Gastrocnemius medialis (tissue), 4 donors: ENCODE data around the gene BOD1L1. TPM values are rescaled to one million over a fixed set of nuclear protein-coding genes. Genes with fewer than 3 reads are reported as not detected.

Source experiments
- ATAC-seq, 2 donors: fragments of 150-250 bp; one replicate each; pipeline ENCODE4 v1.9.1; 2016
- DNase-seq, 2 donors: peaks; one replicate each; pipeline ENCODE4 v3.0.0-alpha.2; 2019
- H3K27ac ChIP-seq, 4 donors: fragments of 200-600 bp; sonication (generic); 1 replicate in 1 of 4; 2 replicates in 3 of 4; pipeline ENCODE4 v1.5.1; 2016 to 2018; ENCODE audit warnings: mild to moderate bottlenecking in 2 of 4, moderate library complexity in 1 of 4
- H3K27me3 ChIP-seq, 3 donors: fragments of 200-600 bp; sonication (generic) in 2 of 3; 1 replicate in 1 of 3; 2 replicates in 2 of 3; pipeline versions ENCODE4 v1.5.1 to v1.6.0; 2016 to 2019; ENCODE audit warnings: mild to moderate bottlenecking in 1 of 3, moderate library complexity in 1 of 3
- H3K36me3 ChIP-seq, 2 donors: fragments of 200-600 bp; sonication (generic) in 1 of 2; one replicate each; pipeline ENCODE4 v1.5.1; 2017 to 2018
- H3K4me1 ChIP-seq, 2 donors: fragments of 200-600 bp; sonication (generic) in 1 of 2; one replicate each; pipeline ENCODE4 v1.5.1; 2016 to 2017; ENCODE audit warnings: mild to moderate bottlenecking in 2 of 2
- H3K4me3 ChIP-seq, 4 donors: fragments of 200-600 bp; sonication (generic) in 3 of 4; 1 replicate in 1 of 4; 2 replicates in 3 of 4; pipeline ENCODE4 v1.5.1; 2016 to 2019; ENCODE audit warnings: mild to moderate bottlenecking in 2 of 4
- H3K9me3 ChIP-seq, 3 donors: fragments of 200-600 bp; sonication (generic) in 2 of 3; 1 replicate in 1 of 3; 2 replicates in 2 of 3; pipeline ENCODE4 v1.5.1; 2016 to 2019
- CTCF ChIP-seq, 5 experiments: fragments of 450-650 bp in 3 of 5; fragments of 200-600 bp in 2 of 5; sonication (generic) in 2 of 5; IDR thresholded peaks in 4 of 5; conservative IDR thresholded peaks in 1 of 5; 1 replicate in 4 of 5; 2 replicates in 1 of 5; pipeline ENCODE4 v1.5.1; 2016 to 2019; ENCODE audit warnings: antibody characterized with exemption in 5 of 5, mild to moderate bottlenecking in 3 of 5, moderate library complexity in 3 of 5
- POLR2A ChIP-seq, 2 donors: fragments of 450-650 bp; IDR thresholded peaks; one replicate each; pipeline ENCODE4 v1.6.1; 2017; ENCODE audit warnings: antibody characterized with exemption in 2 of 2, mild to moderate bottlenecking in 2 of 2, moderate library complexity in 2 of 2
- in situ Hi-C, 4 donors: fragments of 200-750 bp; cut with MboI; loops; one replicate each; pipeline versions ENCODE4 v1.15.0 to v1.8.0; 2017; ENCODE audit warnings: low sequenced_read_pairs in 4 of 4
- intact Hi-C: fragments of 100-400 bp; cut with DNase I; formaldehyde crosslinking; loops from one replicate; pipeline ENCODE4 v1.15.1; 2023; ENCODE audit warnings: low total_unique reads
- total RNA-seq, 4 donors: library from RNA; depleted of rRNA; stranded (reverse); fragments of >200 nt; gene quantifications; one replicate each; pipeline versions ENCODE4 v1.1.0 to v1.2.3, GENCODE V29; 2016

The BOD1L1 gene
- total RNA-seq, 4 donors from 2014 or later, result 11.9 to 14.7 (median 13.0) TPM

DNA sequence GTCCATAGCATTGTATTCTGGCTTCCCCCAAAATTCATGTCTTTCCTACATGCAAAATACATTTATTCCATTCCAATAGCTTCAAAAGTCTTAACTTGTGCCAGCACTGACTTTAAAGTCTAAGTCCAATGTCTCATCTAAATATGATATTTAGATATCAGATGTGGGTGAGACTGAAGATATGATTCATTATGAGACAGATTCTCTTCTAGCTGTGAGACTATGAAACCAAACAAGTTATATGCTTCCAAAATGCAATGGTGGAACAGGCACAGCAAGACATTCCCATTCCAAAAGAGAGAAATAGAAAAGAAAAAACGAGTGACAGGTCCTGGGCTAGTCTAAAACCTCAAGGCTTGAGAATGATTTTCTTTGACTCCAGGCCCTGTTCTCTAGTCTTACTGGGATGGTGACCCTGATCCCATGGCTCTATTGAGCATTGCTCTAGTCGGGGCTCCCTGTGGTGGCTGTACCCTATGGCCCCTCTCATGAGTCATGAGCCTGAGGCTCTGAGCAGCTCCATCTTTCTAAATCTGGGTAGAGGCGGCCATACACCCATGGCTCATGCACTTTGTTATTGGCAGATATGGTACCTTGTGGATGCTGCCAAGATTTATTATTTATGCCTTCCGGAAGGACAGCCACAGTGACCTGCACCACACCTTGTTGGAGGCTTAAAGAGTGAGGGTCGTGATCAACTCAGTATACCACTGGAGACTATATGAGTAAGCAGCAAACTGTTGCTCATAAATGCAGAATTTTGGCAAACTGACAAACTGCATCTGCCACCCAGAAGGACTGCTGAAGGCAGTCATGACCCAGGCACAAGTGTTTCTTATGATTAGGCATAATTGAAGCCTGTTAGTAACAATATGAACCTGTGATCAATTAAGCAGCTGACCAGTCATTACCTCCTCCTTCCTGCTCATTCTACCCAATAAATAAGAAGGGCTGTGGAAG lies 38.5 kb upstream of the BOD1L1 start:
- H3K9me3 ChIP-seq, result no peaks in the 10 kb centered on the region
- in situ Hi-C loops, result no loop called here
- DNase-seq (no peak), ATAC-seq (no peak)
- H3K27ac ChIP-seq, result no peak overlapping the region
- H3K36me3 ChIP-seq, result no peaks in the 10 kb centered on the region
- TF ChIP-seq POLR2A (IDR thresholded peaks at IDR 0.05), result no peak
- TF ChIP-seq CTCF (IDR thresholded peaks at IDR 0.05 in 4 of 5, conservative IDR thresholded peaks at IDR 0.05 in 1 of 5), result no peak
- H3K4me1 ChIP-seq, result no peaks in the 10 kb centered on the region
- intact Hi-C loops, result no loop called here
- no peak overlapping the region for H3K4me3 ChIP-seq
- H3K27me3 ChIP-seq, result no peaks in the 10 kb centered on the region

DNA sequence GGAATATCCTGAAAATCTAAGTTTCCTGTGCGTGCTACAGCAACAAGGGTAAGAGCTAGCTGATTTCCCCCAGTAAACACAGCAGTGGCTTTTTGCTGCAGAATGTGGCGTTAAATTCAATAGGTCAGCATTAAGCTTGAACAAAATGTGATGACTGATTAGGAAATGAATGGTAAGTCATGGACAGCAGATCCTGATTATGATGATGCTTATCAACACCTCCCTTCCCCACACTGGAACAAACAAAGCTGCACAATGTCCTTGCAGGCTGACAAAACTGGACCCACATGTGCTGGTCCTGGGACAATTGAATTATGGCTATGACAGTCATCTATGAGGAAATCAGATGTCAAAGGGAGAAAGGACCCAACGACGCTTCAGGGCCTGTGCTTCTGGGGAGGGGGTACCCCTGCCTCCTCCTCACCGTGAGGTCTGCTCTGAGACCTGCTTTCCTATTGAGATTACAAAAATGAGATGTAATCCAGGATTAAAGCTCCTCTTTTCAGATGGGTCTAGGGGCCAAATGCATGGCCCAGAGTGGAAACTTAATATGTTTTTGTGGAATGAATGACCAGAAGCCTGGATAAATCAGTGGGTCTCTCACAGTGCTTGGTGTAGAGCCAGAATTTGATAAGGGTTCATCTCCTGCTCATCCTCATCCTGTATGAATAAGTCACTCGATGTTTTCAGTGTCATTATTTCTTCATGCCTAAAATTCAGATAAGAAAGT lies 32.0 kb upstream of the BOD1L1 start:
- no peak for TF ChIP-seq POLR2A (IDR thresholded peaks at IDR 0.05)
- TF ChIP-seq CTCF (IDR thresholded peaks at IDR 0.05 in 4 of 5, conservative IDR thresholded peaks at IDR 0.05 in 1 of 5), result no peak
- no peak for DNase-seq
- intact Hi-C loops (loop anchor here (10.0 kb wide), 1 partner anchor 1505 kb away; no protein-coding TSS in a partner anchor), in situ Hi-C loops (no loop called here)
- no peaks in the 10 kb centered on the region for H3K4me1 ChIP-seq
- no peak overlapping the region for H3K4me3 ChIP-seq
- peaks cover 0 to 6% (median 0%) of the 10 kb centered on the region in 3 donors for H3K27me3 ChIP-seq
- H3K9me3 ChIP-seq, result no peaks in the 10 kb centered on the region
- no peak for ATAC-seq
- H3K36me3 ChIP-seq, result no peaks in the 10 kb centered on the region
- no peak overlapping the region for H3K27ac ChIP-seq

- H3K9me3 ChIP-seq, result no peaks in the 10 kb centered on the region
- peak overlapping the region in 3 of 4 donors; percentile 32 to 35 (median 32) for H3K4me3 ChIP-seq
- no peak overlapping the region for H3K27ac ChIP-seq
- DNase-seq, result peak in 1 of 2 donors; percentile 14
- no peak for ATAC-seq
- H3K36me3 ChIP-seq, result no peaks in the 10 kb centered on the region
- peaks cover 0 to 7% of the 10 kb centered on the region in 2 donors for H3K4me1 ChIP-seq
- intact Hi-C loops (loop anchor here (10.0 kb wide), 1 partner anchor 1508 kb away; no protein-coding TSS in a partner anchor), in situ Hi-C loops (no loop called here)
- H3K27me3 ChIP-seq, result peaks cover 0 to 7% (median 0%) of the 10 kb centered on the region in 3 donors
- TF ChIP-seq POLR2A (IDR thresholded peaks at IDR 0.05) (no peak), CTCF (IDR thresholded peaks at IDR 0.05 in 4 of 5, conservative IDR thresholded peaks at IDR 0.05 in 1 of 5) (peak; percentile 31 to 68 (median 42))
Measured at GRCh38 chr4:13656569-13657405, 29.3 kb upstream of the BOD1L1 start.

- H3K27ac ChIP-seq, result no peak overlapping the region
- ATAC-seq, result peak; percentile 70 to 75
Measured at GRCh38 chr4:13654162-13654797, 26.8 kb upstream of the BOD1L1 start.

More at GRCh38 chr4:13654162-13654797, 26.8 kb upstream of the BOD1L1 start:
- Histone ChIP-seq H3K4me1 (peaks cover 0 to 7% of the 10 kb centered on the region in 2 donors), H3K4me3 (peak overlapping the region; percentile 45 to 63 (median 50)), H3K27me3 (peaks cover 0 to 7% (median 0%) of the 10 kb centered on the region in 3 donors), H3K9me3 (no peaks in the 10 kb centered on the region), H3K36me3 (no peaks in the 10 kb centered on the region)
- TF ChIP-seq POLR2A (IDR thresholded peaks at IDR 0.05) (no peak), CTCF (IDR thresholded peaks at IDR 0.05 in 4 of 5, conservative IDR thresholded peaks at IDR 0.05 in 1 of 5) (peak in 3 of 5 experiments; percentile 58 to 76 (median 61))
- intact Hi-C loops (loop anchor here (10.0 kb wide), 1 partner anchor 1511 kb away; no protein-coding TSS in a partner anchor), in situ Hi-C loops (no loop called here)
- DNase-seq, result peak; percentile 34 to 42
